Ovary (tissue), 3 donors: ENCODE results near the gene HBB.

Source experiments
- CTCF ChIP-seq, 3 donors: fragments of 450-650 bp in 2 of 3; fragments of 200-600 bp in 1 of 3; IDR thresholded peaks; one replicate each; pipeline versions ENCODE4 v1.5.1 to v1.8.0; 2016 to 2022; ENCODE audit warnings: antibody characterized with exemption in 3 of 3, mild to moderate bottlenecking in 1 of 3
- EP300 ChIP-seq: sonication (generic); formaldehyde crosslinking; IDR thresholded peaks from one replicate; pipeline ENCODE4 v1.6.1; 2017; ENCODE audit warnings: antibody characterized with exemption
- POLR2A ChIP-seq: fragments of 450-650 bp; IDR thresholded peaks from one replicate; pipeline ENCODE4 v1.6.1; 2017; ENCODE audit warnings: antibody characterized with exemption, mild to moderate bottlenecking, moderate library complexity
- donor health status: DM: no; HTN: no; CAD: no.

- TF ChIP-seq CTCF (IDR thresholded peaks at IDR 0.05) = no peak
- no peak for TF ChIP-seq EP300
- TF ChIP-seq POLR2A = no peak
Measured at GRCh38 chr11:5223146-5223545, 3.7 kb downstream of the HBB start.
